ENCODE measurements around the gene KARS1.

KARS1 gene

DNA sequence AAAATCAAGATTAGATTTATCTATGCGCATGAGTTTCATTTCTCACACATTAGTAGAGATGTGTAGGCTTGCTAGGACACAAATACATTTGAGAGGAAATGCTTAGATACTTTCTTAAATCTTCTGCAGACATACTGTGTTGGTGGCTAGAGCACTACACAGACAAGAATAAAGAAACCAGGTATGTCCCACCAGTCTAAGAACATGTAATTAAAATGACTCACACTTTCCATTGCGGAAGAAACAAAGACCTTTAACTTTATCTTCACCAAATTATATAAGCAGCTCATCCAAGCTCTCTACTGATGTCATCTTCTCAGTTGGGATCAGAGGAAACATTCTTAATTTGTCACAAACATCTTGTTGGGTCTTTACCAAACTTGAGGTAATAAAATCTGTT lies 68.7 kb downstream of the KARS1 start:
- no peak for DNase-seq

DNA sequence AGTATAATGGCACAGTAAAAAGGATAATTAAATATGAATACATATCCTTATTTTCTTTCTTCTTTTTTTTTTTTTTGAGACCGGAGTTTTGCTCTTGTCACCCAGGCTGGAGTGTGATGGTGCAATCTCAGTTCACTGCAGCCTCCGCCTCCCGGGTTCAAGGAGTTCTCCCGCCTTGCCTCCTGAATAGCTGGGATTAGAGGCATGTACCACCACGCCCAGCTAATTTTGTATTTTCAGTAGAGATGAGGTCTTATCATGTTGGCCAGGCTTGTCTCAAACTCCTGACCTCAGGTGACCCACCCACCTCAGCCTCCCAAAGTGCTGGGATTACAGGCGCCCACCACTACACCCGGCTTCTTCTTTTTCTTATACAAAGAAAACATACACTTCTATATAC lies 69.3 kb downstream of the KARS1 start:
- no peak for DNase-seq
